HG03457 (cell line): ENCODE data around the gene HTR7.

Experiments
- ATAC-seq: cut with Tn5 transposase; IDR thresholded peaks from one replicate; pipeline ENCODE4 v1.9.1; 2021; ENCODE audit warnings: moderate number of reproducible peaks; ENCODE audit not compliant: unreplicated experiment

The HTR7 gene

GRCh38 chr10:90745565-90745964 is 112.3 kb downstream of the HTR7 start:
- no peak for ATAC-seq

- ATAC-seq, result no peak
Measured at GRCh38 chr10:90743291-90743690, 114.5 kb downstream of the HTR7 start.

- no peak for ATAC-seq
Measured at GRCh38 chr10:90741926-90742565, 115.8 kb downstream of the HTR7 start.

- no peak for ATAC-seq
Measured at GRCh38 chr10:90740265-90740664, 117.6 kb downstream of the HTR7 start.

- ATAC-seq, result no peak
Measured at GRCh38 chr10:90738885-90739284, 119.0 kb downstream of the HTR7 start.

GRCh38 chr10:90734415-90734814 is 123.4 kb downstream of the HTR7 start:
- ATAC-seq, result no peak

GRCh38 chr10:90732581-90732980 is 125.3 kb downstream of the HTR7 start:
- ATAC-seq, result no peak

GRCh38 chr10:90723416-90724068 is 134.3 kb downstream of the HTR7 start:
- no peak for ATAC-seq

GRCh38 chr10:90722832-90723231 is 135.0 kb downstream of the HTR7 start:
- no peak for ATAC-seq

GRCh38 chr10:90718182-90718581 is 139.7 kb downstream of the HTR7 start:
- ATAC-seq, result no peak

- ATAC-seq, result no peak
Measured at GRCh38 chr10:90712529-90712928, 145.3 kb downstream of the HTR7 start.

- no peak for ATAC-seq
Measured at GRCh38 chr10:90709727-90710126, 148.1 kb downstream of the HTR7 start.

GRCh38 chr10:90707657-90708056 is 150.2 kb downstream of the HTR7 start:
- ATAC-seq, result no peak

GRCh38 chr10:90701428-90701827 is 156.4 kb downstream of the HTR7 start:
- no peak for ATAC-seq

- ATAC-seq, result no peak
Measured at GRCh38 chr10:90695915-90696676, 161.7 kb downstream of the HTR7 start.
